H1 (cell line): ENCODE results near the gene LAMC3. TPM values are rescaled to one million over a fixed set of nuclear protein-coding genes. Genes with fewer than 3 reads are reported as not detected.

Source experiments
- CTCF ChIA-PET: fragments of 300-600 bp; sonication (Branson Sonifier 250); formaldehyde crosslinking; loops from one replicate; lab custom pipeline; 2021; ENCODE audit not compliant: partially characterized antibody; lab: Charles Lee
- POLR2A ChIA-PET: fragments of 300-600 bp; sonication (Branson Sonifier 250); formaldehyde crosslinking; loops from one replicate; lab custom pipeline; 2021; ENCODE audit warnings: inconsistent platforms; ENCODE audit not compliant: partially characterized antibody; lab: Charles Lee
- DNase-seq, 2 experiments: peaks; one replicate each; pipeline versions ENCODE4 v3.0.0 to v3.0.0-alpha.2; 2010 to 2022; ENCODE audit warnings: low spot score in 2 of 2, low read depth in 1 of 2, mixed read lengths in 1 of 2
- FAIRE-seq: peaks from 2 replicates; lab custom pipeline; 2011; peaks lifted over from hg19 to GRCh38; lab: Jason Lieb, UNC
- H2AFZ ChIP-seq: 2 replicates; pipeline ENCODE4 v1.8.1; 2012; ENCODE audit warnings: low read length, inconsistent platforms
- H2AK5ac ChIP-seq: 2 replicates; pipeline ENCODE4 v1.6.1; 2013; ENCODE audit warnings: low read depth, low read length
- H2BK120ac ChIP-seq: replicated peaks from 2 replicates; pipeline ENCODE3; 2013; ENCODE audit warnings: low read depth, low read length, inconsistent platforms
- H2BK12ac ChIP-seq: 2 replicates; pipeline ENCODE4 v1.6.1; 2013; ENCODE audit warnings: low read depth, low read length
- H2BK15ac ChIP-seq: 2 replicates; pipeline ENCODE4 v1.6.1; 2013; ENCODE audit warnings: low read length
- H2BK20ac ChIP-seq: 2 replicates; pipeline ENCODE4 v1.6.1; 2013; ENCODE audit warnings: low read length
- H2BK5ac ChIP-seq: 2 replicates; pipeline ENCODE4 v1.6.1; 2013; ENCODE audit warnings: low read depth, low read length
- H3K14ac ChIP-seq: 2 replicates; pipeline ENCODE4 v1.6.1; 2013; ENCODE audit warnings: inconsistent platforms; ENCODE audit not compliant: insufficient read length
- H3K18ac ChIP-seq: 2 replicates; pipeline ENCODE4 v1.6.1; 2013; ENCODE audit warnings: low read length; ENCODE audit errors: extremely low read depth
- H3K23ac ChIP-seq: 2 replicates; pipeline ENCODE4 v1.6.1; 2013; ENCODE audit warnings: inconsistent platforms; ENCODE audit not compliant: insufficient read length
- H3K23me2 ChIP-seq: 2 replicates; pipeline ENCODE4 v1.6.1; 2013; ENCODE audit warnings: low read depth, low read length
- H3K27ac ChIP-seq: 2 replicates; pipeline ENCODE4 v1.6.1; 2011; ENCODE audit warnings: low read depth, low read length, inconsistent platforms
- H3K27me3 ChIP-seq, 4 experiments: replicated peaks in 1 of 4; 1 replicate in 1 of 4; 2 replicates in 3 of 4; pipeline versions ENCODE4 v1.6.1 to v1.8.1; 2011 to 2013; ENCODE audit warnings: low read length in 3 of 4, mild to moderate bottlenecking in 3 of 4, inconsistent platforms in 2 of 4, mixed read lengths in 2 of 4, moderate library complexity in 1 of 4; ENCODE audit not compliant: control insufficient read depth in 3 of 4, insufficient read depth in 3 of 4; ENCODE audit errors: extremely low read depth in 1 of 4
- H3K36me3 ChIP-seq, 4 experiments: 2 replicates each; pipeline versions ENCODE4 v1.6.1 to v1.8.1; 2011 to 2013; ENCODE audit warnings: mild to moderate bottlenecking in 4 of 4, low read length in 3 of 4, moderate library complexity in 2 of 4, control low read depth in 1 of 4, inconsistent platforms in 1 of 4; ENCODE audit not compliant: insufficient read depth in 4 of 4, control insufficient read depth in 2 of 4
- H3K4ac ChIP-seq: replicated peaks from 2 replicates; pipeline ENCODE3; 2013; ENCODE audit warnings: low read length, low read depth, mixed read lengths, inconsistent platforms; ENCODE audit not compliant: insufficient read length
- H3K4me1 ChIP-seq, 4 experiments: replicated peaks in 1 of 4; 1 replicate in 1 of 4; 2 replicates in 3 of 4; pipeline versions ENCODE4 v1.6.1 to v1.8.1; 2011 to 2013; ENCODE audit warnings: low read length in 3 of 4, inconsistent platforms in 2 of 4, mixed read lengths in 1 of 4; ENCODE audit not compliant: insufficient read depth in 4 of 4, control insufficient read depth in 3 of 4
- H3K4me2 ChIP-seq, 2 experiments: 2 replicates each; pipeline versions ENCODE4 v1.6.1 to v1.8.1; 2011 to 2013; ENCODE audit warnings: low read depth in 2 of 2, low read length in 2 of 2, control low read depth in 1 of 2, inconsistent platforms in 1 of 2, mild to moderate bottlenecking in 1 of 2; ENCODE audit not compliant: insufficient read depth in 1 of 2
- H3K4me3 ChIP-seq, 4 experiments: fragments of 200-600, 300-600 bp in 1 of 4; sonication (generic), shearing (Covaris generic), sonication (Bioruptor Twin) in 1 of 4; 2 replicates each; pipeline versions ENCODE4 v1.5.1 to v1.8.1; 2011 to 2016; ENCODE audit warnings: low read length in 4 of 4, low read depth in 3 of 4, control low read depth in 2 of 4, inconsistent platforms in 2 of 4, mild to moderate bottlenecking in 2 of 4, mixed read lengths in 1 of 4, moderate library complexity in 1 of 4; ENCODE audit not compliant: insufficient read depth in 2 of 4; ENCODE audit errors: extremely low read depth in 1 of 4
- H3K56ac ChIP-seq: replicated peaks from 2 replicates; pipeline ENCODE3; 2013; ENCODE audit warnings: low read depth, mild to moderate bottlenecking, mixed read lengths, low read length, inconsistent platforms; ENCODE audit not compliant: insufficient read length
- H3K79me1 ChIP-seq: 2 replicates; pipeline ENCODE4 v1.6.1; 2013; ENCODE audit warnings: low read depth, low read length, control low read depth
- H3K79me2 ChIP-seq, 2 experiments: 2 replicates each; pipeline versions ENCODE4 v1.6.1 to v1.8.1; 2012 to 2013; ENCODE audit warnings: low read length in 2 of 2, mild to moderate bottlenecking in 2 of 2, inconsistent platforms in 1 of 2; ENCODE audit not compliant: insufficient read depth in 2 of 2, control insufficient read depth in 1 of 2
- H3K9ac ChIP-seq, 4 experiments: replicated peaks in 1 of 4; 1 replicate in 1 of 4; 2 replicates in 3 of 4; pipeline versions ENCODE4 v1.6.1 to v1.8.1; 2011 to 2013; ENCODE audit warnings: low read depth in 3 of 4, low read length in 3 of 4, control low read depth in 2 of 4, mild to moderate bottlenecking in 2 of 4, moderate library complexity in 2 of 4, inconsistent platforms in 1 of 4; ENCODE audit errors: extremely low read depth in 1 of 4
- H3K9me3 ChIP-seq, 2 experiments: 2 replicates each; pipeline versions ENCODE4 v1.6.1 to v1.8.1; 2012 to 2013; ENCODE audit warnings: mild to moderate bottlenecking in 2 of 2, moderate library complexity in 2 of 2, control low read depth in 1 of 2, inconsistent platforms in 1 of 2, low read depth in 1 of 2, low read length in 1 of 2, mixed read lengths in 1 of 2; ENCODE audit not compliant: insufficient read depth in 2 of 2
- H4K20me1 ChIP-seq, 2 experiments: replicated peaks in 1 of 2; 2 replicates each; pipeline versions ENCODE3 to v1.8.1; 2011 to 2013; ENCODE audit warnings: inconsistent platforms in 2 of 2, low read length in 2 of 2, mild to moderate bottlenecking in 1 of 2; ENCODE audit not compliant: insufficient read depth in 2 of 2, control insufficient read depth in 1 of 2
- H4K5ac ChIP-seq: 2 replicates; pipeline ENCODE4 v1.6.1; 2013; ENCODE audit warnings: low read length, low read depth, mixed read lengths, inconsistent platforms; ENCODE audit not compliant: insufficient read length
- H4K8ac ChIP-seq: 2 replicates; pipeline ENCODE4 v1.8.0; 2013; ENCODE audit warnings: mild to moderate bottlenecking, moderate library complexity, low read length, inconsistent platforms; ENCODE audit not compliant: insufficient read depth; ENCODE audit errors: extremely low read depth
- H4K91ac ChIP-seq: replicated peaks from 2 replicates; pipeline ENCODE3; 2013; ENCODE audit warnings: low read length, mixed read lengths, inconsistent platforms; ENCODE audit not compliant: insufficient read length
- BACH1 ChIP-seq: IDR thresholded peaks from 2 replicates; pipeline ENCODE4 v1.6.1; 2012; ENCODE audit warnings: low read length, improper control_type of control experiment
- CHD2 ChIP-seq: IDR thresholded peaks from 2 replicates; pipeline ENCODE4 v1.6.1; 2012; ENCODE audit warnings: low read length, improper control_type of control experiment
- EP300 ChIP-seq, 2 experiments: IDR thresholded peaks; 1 replicate in 1 of 2; 2 replicates in 1 of 2; pipeline ENCODE4 v1.6.1; 2011 to 2012; ENCODE audit warnings: low read depth in 2 of 2, low read length in 2 of 2, mild to moderate bottlenecking in 2 of 2, borderline replicate concordance in 1 of 2, inconsistent platforms in 1 of 2, moderate library complexity in 1 of 2
- JUN ChIP-seq: IDR thresholded peaks from 2 replicates; pipeline ENCODE4 v1.6.1; 2011; ENCODE audit warnings: low read depth, mild to moderate bottlenecking, improper control_type of control experiment, low read length
- KDM1A ChIP-seq: fragments of 200-600, 300-600 bp; sonication (generic); IDR thresholded peaks from 2 replicates; pipeline ENCODE4 v1.7.1; 2016; ENCODE audit warnings: mild to moderate bottlenecking, low read length, borderline replicate concordance
- RFX5 ChIP-seq: IDR thresholded peaks from 2 replicates; pipeline ENCODE4 v1.6.1; 2011; ENCODE audit warnings: low read depth, low read length, improper control_type of control experiment, borderline replicate concordance
- RNF2 ChIP-seq: fragments of 200-900, 300-1000 bp; sonication (generic); IDR thresholded peaks from 2 replicates; pipeline ENCODE4 v1.7.1; 2016; ENCODE audit warnings: borderline replicate concordance, low read depth, mild to moderate bottlenecking, antibody characterized with exemption, low read length; ENCODE audit not compliant: poor library complexity, severe bottlenecking; ENCODE audit errors: missing control alignments
- SIX5 ChIP-seq: IDR thresholded peaks from 2 replicates; pipeline ENCODE4 v1.6.1; 2011; ENCODE audit warnings: mild to moderate bottlenecking, low read depth, low read length
- SP4 ChIP-seq: IDR thresholded peaks from 2 replicates; pipeline ENCODE4 v1.6.1; 2012; ENCODE audit warnings: low read length, inconsistent platforms
- TAF1 ChIP-seq: IDR thresholded peaks from 2 replicates; pipeline ENCODE4 v1.6.1; 2011; ENCODE audit warnings: mild to moderate bottlenecking, low read depth, low read length
- USF2 ChIP-seq: IDR thresholded peaks from 2 replicates; pipeline ENCODE4 v1.6.1; 2011; ENCODE audit warnings: low read length, improper control_type of control experiment
- YY1 ChIP-seq: IDR thresholded peaks from 2 replicates; pipeline ENCODE4 v1.6.1; 2011; ENCODE audit warnings: low read depth, mild to moderate bottlenecking, low read length
- WGBS, 2 experiments: shearing (Covaris generic) in 1 of 2; methylation state at CpG; one replicate each; pipeline versions ENCODE4 v1.1.6 to v1.1.7; 2013 to 2015; ENCODE audit warnings: low lambda C conversion rate in 2 of 2, mixed read lengths in 2 of 2, inconsistent platforms in 1 of 2, low coverage in 1 of 2, missing lambda C conversion rate in 1 of 2; ENCODE audit not compliant: insufficient replicate concordance in 2 of 2, insufficient coverage in 1 of 2, insufficient read length in 1 of 2; ENCODE audit errors: extremely low coverage in 1 of 2, missing lambda C conversion rate in 1 of 2; 5-methylcytosine and 5-hydroxymethylcytosine counted together
- polyA plus RNA-seq, 7 experiments: library from polyadenylated mRNA; depleted of rRNA in 3 of 7; stranded (reverse) in 5 of 7; unstranded in 2 of 7; fragments of >200 nt in 5 of 7; fragments of 200-250 nt in 2 of 7; gene quantifications; 1 replicate in 5 of 7; 2 replicates in 1 of 7; 4 replicates in 1 of 7; pipeline versions ENCODE4 v1.2.1 to v1.2.3, GENCODE V29; 2011 to 2013; ENCODE audit warnings: missing spikeins in 2 of 7, mixed read lengths in 2 of 7
- total RNA-seq: library from RNA; stranded (reverse); fragmentation: NEBNext Ultra II Directional; extraction: Animal tissue kit (Norgen Biotek cat#: 25700); gene quantifications from 2 replicates; pipeline ENCODE4 v1.2.1, GENCODE V29; 2021
- TF ChIP-seq, protein P1 (sequence below): IDR thresholded peaks from 2 replicates; pipeline ENCODE4 v1.6.1; 2012; ENCODE audit warnings: inconsistent platforms

LAMC3 gene
- total and polyA plus RNA-seq, 2 of the 8 experiments (the other 6 are each of a cell fraction or from before 2014, with no cell fraction given): 9.3 to 12.3 TPM

GRCh38 chr9:131081868-131082267 lies 72.9 kb downstream of the LAMC3 start:
- no peak overlapping the region for H2BK120ac ChIP-seq
- no peak overlapping the region for H2AK5ac ChIP-seq
- H3K79me1 ChIP-seq: no peaks in the 10 kb centered on the region
- H3K56ac ChIP-seq: no peak overlapping the region
- no peak overlapping the region for H2BK12ac ChIP-seq
- H3K36me3 ChIP-seq: no peaks in the 10 kb centered on the region
- no peak overlapping the region for H3K9ac ChIP-seq
- no peak overlapping the region for H4K8ac ChIP-seq
- no peaks in the 10 kb centered on the region for H4K20me1 ChIP-seq
- no peak overlapping the region for H3K27ac ChIP-seq
- H3K27me3 ChIP-seq: no peaks in the 10 kb centered on the region
- POLR2A ChIA-PET: interaction anchor here (1.1 to 2.0 kb wide), 3 partner anchors 10 to 19 kb away, joined by 3 to 6 read pairs (median 6); no protein-coding TSS in a partner anchor
- no peak overlapping the region for H4K5ac ChIP-seq
- no peaks in the 10 kb centered on the region; a peak in 1 of 7 replicates for H3K4me1 ChIP-seq
- H3K14ac ChIP-seq: no peak overlapping the region
- DNase-seq (no peak), FAIRE-seq (no peak)
- no peak overlapping the region for H2BK15ac ChIP-seq
- H3K23ac ChIP-seq: no peak overlapping the region
- H2AFZ ChIP-seq: no peak overlapping the region
- H3K79me2 ChIP-seq: no peaks in the 10 kb centered on the region
- H3K23me2 ChIP-seq: no peaks in the 10 kb centered on the region
- CTCF ChIA-PET: interaction anchor here (5.6 kb wide), 1 partner anchor 13 kb away, joined by 24 read pairs; the partner anchor contains the start of gene AIF1L
- no peak overlapping the region for H2BK20ac ChIP-seq
- H3K4me3 ChIP-seq: no peak overlapping the region
- no peak overlapping the region for H3K4ac ChIP-seq
- H3K4me2 ChIP-seq: no peak overlapping the region
- no peak overlapping the region for H3K18ac ChIP-seq
- H3K9me3 ChIP-seq: no peaks in the 10 kb centered on the region
- H4K91ac ChIP-seq: no peak overlapping the region
- 81% methylated on average over 9 of the region's 9 CpGs; no CpG with 5 or more reads in 1 of the 2 experiments for WGBS, 2 experiments
- no peak overlapping the region for H2BK5ac ChIP-seq
- TF ChIP-seq EP300 (IDR thresholded peaks at IDR 0.05; ENCODE audit: borderline replicate concordance in 1 of 2, low read depth in 2 of 2, low read length in 2 of 2) (no peak), JUN (no peak), SP4 (no peak), TAF1 (no peak), CHD2 (no peak), SIX5 (no peak), RNF2 (no peak), KDM1A (no peak), BACH1 (no peak), USF2 (no peak), YY1 (no peak), RFX5 (no peak)
- TF ChIP-seq, protein P1, sequence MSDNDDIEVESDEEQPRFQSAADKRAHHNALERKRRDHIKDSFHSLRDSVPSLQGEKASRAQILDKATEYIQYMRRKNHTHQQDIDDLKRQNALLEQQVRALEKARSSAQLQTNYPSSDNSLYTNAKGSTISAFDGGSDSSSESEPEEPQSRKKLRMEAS: no peak
